ENCODE data around the gene ANKH.

The ANKH gene

DNA sequence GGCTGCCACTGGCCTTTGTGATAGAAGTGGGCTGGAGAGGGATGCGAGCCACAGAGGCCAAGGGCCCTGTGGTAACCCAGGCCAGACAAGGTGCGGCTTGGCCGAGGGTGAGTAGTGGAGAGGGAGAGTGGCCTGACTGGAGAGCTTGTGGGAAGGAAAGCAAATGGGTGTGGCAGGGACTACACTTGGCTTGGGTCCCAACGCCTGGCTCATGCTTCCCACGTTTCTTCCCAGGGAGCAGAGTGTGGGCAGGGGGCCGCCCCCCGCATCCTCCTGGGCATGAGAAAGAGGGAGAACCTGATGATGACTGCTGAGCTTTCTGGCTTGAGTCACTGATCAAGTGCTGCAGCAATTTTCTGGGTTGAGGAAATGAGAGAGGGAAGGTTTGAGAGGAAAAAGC lies 95.7 kb downstream of the ANKH start:
- H3K4ac ChIP-seq (ENCODE audit: low read depth, low read length) = no peak overlapping the region
- H3K18ac ChIP-seq (ENCODE audit: low read length) = no peak overlapping the region
- no peak for DNase-seq
- no peaks in the 10 kb centered on the region for H3K27me3 ChIP-seq (ENCODE audit: insufficient read depth, low read length)
- H3K4me3 ChIP-seq (ENCODE audit: low read depth, low read length) = no peak overlapping the region
- no peak overlapping the region for H2BK120ac ChIP-seq (ENCODE audit: insufficient read depth, low read length, poor library complexity)
- no peak overlapping the region for H3K4me2 ChIP-seq (ENCODE audit: low read length)
- no peaks in the 10 kb centered on the region for H3K9me3 ChIP-seq (ENCODE audit: insufficient read depth, low read depth, low read length)
- H3K9ac ChIP-seq (ENCODE audit: low read length) = no peak overlapping the region
- WGBS (ENCODE audit: extremely low coverage, insufficient coverage, insufficient read length) = no CpG with 5 or more reads among the region's 7 CpGs
- H2AFZ ChIP-seq (ENCODE audit: insufficient read depth, low read length, poor library complexity) = peak overlapping the region; percentile 25
- no peak overlapping the region for H2BK5ac ChIP-seq (ENCODE audit: low read depth, low read length, poor library complexity)
- H3K4me1 ChIP-seq (ENCODE audit: control insufficient read depth in 1 of 2, insufficient read depth in 2 of 2, low read length in 2 of 2) = peaks cover 0 to 13% of the 10 kb centered on the region in 2 experiments
- H4K8ac ChIP-seq (ENCODE audit: low read depth, low read length) = no peak overlapping the region
- H4K91ac ChIP-seq (ENCODE audit: low read depth, low read length) = no peak overlapping the region
- H3K23ac ChIP-seq (ENCODE audit: low read length) = no peak overlapping the region
- H3K79me1 ChIP-seq (ENCODE audit: low read length) = no peaks in the 10 kb centered on the region
- H3K14ac ChIP-seq (ENCODE audit: low read length) = no peak overlapping the region
- no peaks in the 10 kb centered on the region for H3K79me2 ChIP-seq (ENCODE audit: control insufficient read depth, insufficient read depth, low read length, poor library complexity)
- peak overlapping the region; percentile 43 for H2AK5ac ChIP-seq (ENCODE audit: low read length)
- peaks cover 0 to 2% of the 10 kb centered on the region in 2 experiments for H3K36me3 ChIP-seq (ENCODE audit: control insufficient read depth in 1 of 2, insufficient read depth in 2 of 2, low read length in 2 of 2)
- H3K27ac ChIP-seq (ENCODE audit: low read depth, low read length) = no peak overlapping the region
- H2BK12ac ChIP-seq (ENCODE audit: low read length) = no peak overlapping the region
- H4K12ac ChIP-seq (ENCODE audit: low read depth, low read length) = no peak overlapping the region

- H3K18ac ChIP-seq (ENCODE audit: low read length) = no peak overlapping the region
- H3K4me3 ChIP-seq (ENCODE audit: low read depth, low read length) = no peak overlapping the region
- no peak overlapping the region for H2AK5ac ChIP-seq (ENCODE audit: low read length)
- H3K23ac ChIP-seq (ENCODE audit: low read length) = no peak overlapping the region
- no peak overlapping the region for H2BK5ac ChIP-seq (ENCODE audit: low read depth, low read length, poor library complexity)
- H3K4me1 ChIP-seq (ENCODE audit: control insufficient read depth in 1 of 2, insufficient read depth in 2 of 2, low read length in 2 of 2) = peaks cover 0 to 11% of the 10 kb centered on the region in 2 experiments
- H3K79me1 ChIP-seq (ENCODE audit: low read length) = no peaks in the 10 kb centered on the region
- peaks cover 0 to 2% of the 10 kb centered on the region in 2 experiments for H3K36me3 ChIP-seq (ENCODE audit: control insufficient read depth in 1 of 2, insufficient read depth in 2 of 2, low read length in 2 of 2)
- H2BK120ac ChIP-seq (ENCODE audit: insufficient read depth, low read length, poor library complexity) = no peak overlapping the region
- no peak overlapping the region for H2AFZ ChIP-seq (ENCODE audit: insufficient read depth, low read length, poor library complexity)
- H3K4ac ChIP-seq (ENCODE audit: low read depth, low read length) = no peak overlapping the region
- H4K12ac ChIP-seq (ENCODE audit: low read depth, low read length) = no peak overlapping the region
- no peak overlapping the region for H4K8ac ChIP-seq (ENCODE audit: low read depth, low read length)
- H4K91ac ChIP-seq (ENCODE audit: low read depth, low read length) = no peak overlapping the region
- no peaks in the 10 kb centered on the region for H3K79me2 ChIP-seq (ENCODE audit: control insufficient read depth, insufficient read depth, low read length, poor library complexity)
- no peak overlapping the region for H3K27ac ChIP-seq (ENCODE audit: low read depth, low read length)
- H3K27me3 ChIP-seq (ENCODE audit: insufficient read depth, low read length) = no peaks in the 10 kb centered on the region
- H3K4me2 ChIP-seq (ENCODE audit: low read length) = no peak overlapping the region
- no peak for DNase-seq
- H2BK12ac ChIP-seq (ENCODE audit: low read length) = no peak overlapping the region
- no peaks in the 10 kb centered on the region for H3K9me3 ChIP-seq (ENCODE audit: insufficient read depth, low read depth, low read length)
- no peak overlapping the region for H3K14ac ChIP-seq (ENCODE audit: low read length)
- H3K9ac ChIP-seq (ENCODE audit: low read length) = no peak overlapping the region
- no CpG with 5 or more reads among the region's 8 CpGs for WGBS (ENCODE audit: extremely low coverage, insufficient coverage, insufficient read length)
Observed at GRCh38 chr5:14773588-14773987, 98.0 kb downstream of the ANKH start.

- H3K79me2 ChIP-seq (ENCODE audit: control insufficient read depth, insufficient read depth, low read length, poor library complexity) = no peaks in the 10 kb centered on the region
- H3K79me1 ChIP-seq (ENCODE audit: low read length) = no peaks in the 10 kb centered on the region
- no peaks in the 10 kb centered on the region for H3K27me3 ChIP-seq (ENCODE audit: insufficient read depth, low read length)
- no peak overlapping the region for H2BK120ac ChIP-seq (ENCODE audit: insufficient read depth, low read length, poor library complexity)
- H3K4me2 ChIP-seq (ENCODE audit: low read length) = no peak overlapping the region
- H3K18ac ChIP-seq (ENCODE audit: low read length) = no peak overlapping the region
- DNase-seq = no peak
- no peak overlapping the region for H2AFZ ChIP-seq (ENCODE audit: insufficient read depth, low read length, poor library complexity)
- no peak overlapping the region for H3K9ac ChIP-seq (ENCODE audit: low read length)
- no peak overlapping the region for H2AK5ac ChIP-seq (ENCODE audit: low read length)
- no peak overlapping the region for H2BK5ac ChIP-seq (ENCODE audit: low read depth, low read length, poor library complexity)
- no peak overlapping the region for H2BK12ac ChIP-seq (ENCODE audit: low read length)
- WGBS (ENCODE audit: extremely low coverage, insufficient coverage, insufficient read length) = no CpG with 5 or more reads among the region's 3 CpGs
- H3K23ac ChIP-seq (ENCODE audit: low read length) = no peak overlapping the region
- no peaks in the 10 kb centered on the region for H3K4me1 ChIP-seq (ENCODE audit: control insufficient read depth in 1 of 2, insufficient read depth in 2 of 2, low read length in 2 of 2)
- H3K9me3 ChIP-seq (ENCODE audit: insufficient read depth, low read depth, low read length) = no peaks in the 10 kb centered on the region
- peaks cover 0 to 2% of the 10 kb centered on the region in 2 experiments for H3K36me3 ChIP-seq (ENCODE audit: control insufficient read depth in 1 of 2, insufficient read depth in 2 of 2, low read length in 2 of 2)
- H3K4me3 ChIP-seq (ENCODE audit: low read depth, low read length) = no peak overlapping the region
- H3K27ac ChIP-seq (ENCODE audit: low read depth, low read length) = no peak overlapping the region
- H3K4ac ChIP-seq (ENCODE audit: low read depth, low read length) = no peak overlapping the region
- H3K14ac ChIP-seq (ENCODE audit: low read length) = no peak overlapping the region
- H4K12ac ChIP-seq (ENCODE audit: low read depth, low read length) = no peak overlapping the region
- H4K91ac ChIP-seq (ENCODE audit: low read depth, low read length) = no peak overlapping the region
- no peak overlapping the region for H4K8ac ChIP-seq (ENCODE audit: low read depth, low read length)
Observed at GRCh38 chr5:14771972-14772371, 99.6 kb downstream of the ANKH start.

DNA sequence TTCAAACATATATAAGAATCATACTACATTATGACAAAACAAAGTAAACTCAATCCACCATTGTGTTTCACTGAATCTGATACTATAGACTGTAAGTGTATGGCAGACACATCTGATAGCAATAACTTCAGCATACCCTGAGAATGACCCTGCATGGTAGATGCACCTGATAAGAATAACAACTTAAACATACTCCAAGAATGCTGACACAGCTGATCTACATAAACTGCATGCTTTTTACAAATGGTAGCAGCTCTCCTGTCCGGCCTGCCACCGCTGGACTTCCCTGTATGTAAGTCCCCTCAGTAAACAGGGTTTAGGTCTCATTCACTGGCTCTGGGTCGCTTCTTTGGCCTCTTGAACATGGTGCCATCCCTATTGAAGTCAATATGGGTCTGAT lies 100.4 kb downstream of the ANKH start:
- Histone ChIP-seq H3K23ac (ENCODE audit: low read length) (no peak overlapping the region), H2BK12ac (ENCODE audit: low read length) (no peak overlapping the region), H3K79me1 (ENCODE audit: low read length) (no peaks in the 10 kb centered on the region), H3K9me3 (ENCODE audit: insufficient read depth, low read depth, low read length) (no peaks in the 10 kb centered on the region), H3K9ac (ENCODE audit: low read length) (no peak overlapping the region), H2AK5ac (ENCODE audit: low read length) (no peak overlapping the region), H2BK120ac (ENCODE audit: insufficient read depth, low read length, poor library complexity) (no peak overlapping the region), H3K14ac (ENCODE audit: low read length) (no peak overlapping the region), H4K91ac (ENCODE audit: low read depth, low read length) (no peak overlapping the region), H3K4me1 (ENCODE audit: control insufficient read depth in 1 of 2, insufficient read depth in 2 of 2, low read length in 2 of 2) (no peaks in the 10 kb centered on the region), H4K8ac (ENCODE audit: low read depth, low read length) (no peak overlapping the region), H3K18ac (ENCODE audit: low read length) (no peak overlapping the region), H4K12ac (ENCODE audit: low read depth, low read length) (no peak overlapping the region), H3K27me3 (ENCODE audit: insufficient read depth, low read length) (no peaks in the 10 kb centered on the region), H2AFZ (ENCODE audit: insufficient read depth, low read length, poor library complexity) (no peak overlapping the region), H3K4me3 (ENCODE audit: low read depth, low read length) (no peak overlapping the region), H3K36me3 (ENCODE audit: control insufficient read depth in 1 of 2, insufficient read depth in 2 of 2, low read length in 2 of 2) (peaks cover 0 to 2% of the 10 kb centered on the region in 2 experiments), H3K27ac (ENCODE audit: low read depth, low read length) (no peak overlapping the region), H2BK5ac (ENCODE audit: low read depth, low read length, poor library complexity) (no peak overlapping the region), H3K4ac (ENCODE audit: low read depth, low read length) (no peak overlapping the region), H3K79me2 (ENCODE audit: control insufficient read depth, insufficient read depth, low read length, poor library complexity) (no peaks in the 10 kb centered on the region), H3K4me2 (ENCODE audit: low read length) (no peak overlapping the region)
- no CpG with 5 or more reads among the region's 3 CpGs for WGBS (ENCODE audit: extremely low coverage, insufficient coverage, insufficient read length)
- peak in 1 of 2 donors; percentile 45 for DNase-seq
